Activated CD4-positive, alpha-beta T cell treated with anti-CD3 and anti-CD28 coated beads for 1 hour (primary cell): ENCODE data around the gene ZFP90.
"Not testable (repeated sequence)": the region's sequence is repeated elsewhere in the genome, so short reads cannot be mapped to it uniquely, and the experiment has no call there.

ENCODE experiments used
- DNase-seq: peaks from one replicate; pipeline ENCODE4 v3.0.0-alpha.2; 2020

ZFP90 gene

GRCh38 chr16:68519225-68519745 is 19.8 kb upstream of the ZFP90 start:
- DNase-seq: no peak

DNA sequence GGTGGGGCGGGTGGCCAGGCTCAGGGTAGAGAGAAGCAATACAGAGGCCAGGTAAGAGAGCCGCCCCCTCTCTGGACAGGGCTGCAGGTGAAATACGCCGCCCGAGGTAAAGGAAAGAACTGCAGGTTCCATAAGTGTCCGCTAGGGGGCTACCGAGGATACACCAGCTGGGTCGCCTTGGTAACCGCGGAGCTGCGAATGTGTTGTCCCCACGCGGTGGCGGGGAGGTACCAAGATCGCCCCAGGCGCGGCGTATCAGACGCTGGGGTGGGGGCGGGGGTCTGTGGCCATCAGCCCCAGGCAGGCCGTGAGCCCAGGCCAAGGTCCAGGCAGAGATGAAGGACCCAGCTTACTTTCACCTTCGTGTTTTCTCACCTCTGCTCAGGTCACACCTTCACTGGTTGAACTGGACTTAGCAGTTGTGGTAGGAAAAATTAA is 18.4 kb upstream of the ZFP90 start:
- peak; percentile 76 for DNase-seq

DNA sequence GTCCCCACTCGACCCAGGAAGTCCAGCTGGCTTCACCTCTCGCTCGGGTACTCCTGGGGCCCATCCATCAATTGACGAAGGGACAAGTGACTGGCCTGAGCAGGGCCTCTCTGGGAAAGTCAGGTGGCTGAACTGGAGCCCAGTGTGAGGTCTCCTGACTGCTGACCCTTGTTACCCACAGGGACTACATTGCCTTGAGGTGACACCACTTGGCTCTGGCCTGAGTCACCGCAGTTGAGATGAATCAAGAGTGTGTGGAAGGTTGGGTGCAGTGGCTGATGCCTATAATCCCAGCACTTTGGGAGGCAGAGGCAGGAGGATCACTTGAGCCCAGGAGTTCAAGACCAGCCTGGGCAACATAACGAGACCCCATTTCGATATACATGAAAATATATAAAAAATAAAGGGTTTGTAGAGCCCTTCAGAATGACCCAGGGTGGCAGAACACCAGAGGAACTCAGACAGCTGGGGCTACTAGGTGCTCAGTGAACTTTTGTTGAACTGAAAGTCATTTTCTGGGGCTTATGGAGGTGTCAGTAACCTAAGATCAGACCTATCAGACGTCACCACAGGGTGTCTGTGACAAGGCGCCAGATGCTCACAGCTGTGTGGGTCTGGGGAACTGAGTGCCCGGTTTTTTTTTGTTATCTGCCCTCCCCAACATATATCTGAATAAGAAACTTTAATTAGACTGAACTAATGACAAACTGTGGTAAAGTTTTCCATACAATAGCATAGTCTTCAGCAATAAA is 14.8 kb upstream of the ZFP90 start:
- DNase-seq: no peak

- DNase-seq: no peak
These were observed 12.8 kb upstream of the ZFP90 start for GRCh38 chr16:68526143-68526781.

DNA sequence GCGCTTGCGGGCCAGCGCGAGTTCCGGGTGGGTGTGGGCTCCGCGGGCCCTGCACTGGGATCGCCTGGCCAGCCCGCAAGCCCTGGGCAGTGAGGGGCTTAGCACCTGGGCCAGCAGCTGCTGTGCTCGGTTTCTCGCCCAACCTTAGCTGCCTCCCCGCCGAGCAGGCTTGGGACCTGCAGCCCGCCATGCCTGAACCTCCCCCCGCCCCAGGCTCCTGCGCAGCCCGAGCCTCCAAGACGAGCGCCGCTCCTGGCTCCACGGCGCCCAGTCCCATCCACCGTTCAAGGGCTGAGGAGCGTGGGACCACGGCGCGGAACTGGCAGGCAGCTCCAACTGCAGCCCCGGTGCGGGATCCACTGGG is 12.3 kb upstream of the ZFP90 start:
- DNase-seq: no peak

DNA sequence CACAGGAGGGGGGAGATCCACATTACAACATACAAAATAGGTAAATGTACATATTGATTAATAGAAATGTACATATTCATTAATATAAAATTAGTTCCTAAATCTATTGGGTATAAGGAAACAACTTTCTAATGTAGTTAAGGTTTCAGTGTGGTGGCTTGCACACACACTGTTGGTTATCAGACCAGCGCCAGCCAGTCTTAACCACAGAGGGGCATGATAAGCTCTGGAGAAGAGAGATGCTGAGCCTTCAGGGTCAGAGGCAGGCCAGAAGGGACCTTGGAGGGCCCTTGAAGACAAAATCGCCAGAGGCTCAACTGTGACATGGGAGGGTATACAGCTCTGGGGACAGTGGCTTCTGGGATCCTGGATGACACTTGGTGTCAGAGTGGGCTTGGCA is 10.9 kb upstream of the ZFP90 start:
- DNase-seq: no peak

- peak; percentile 80 for DNase-seq
These were observed 10.3 kb upstream of the ZFP90 start for GRCh38 chr16:68528686-68529379.

DNA sequence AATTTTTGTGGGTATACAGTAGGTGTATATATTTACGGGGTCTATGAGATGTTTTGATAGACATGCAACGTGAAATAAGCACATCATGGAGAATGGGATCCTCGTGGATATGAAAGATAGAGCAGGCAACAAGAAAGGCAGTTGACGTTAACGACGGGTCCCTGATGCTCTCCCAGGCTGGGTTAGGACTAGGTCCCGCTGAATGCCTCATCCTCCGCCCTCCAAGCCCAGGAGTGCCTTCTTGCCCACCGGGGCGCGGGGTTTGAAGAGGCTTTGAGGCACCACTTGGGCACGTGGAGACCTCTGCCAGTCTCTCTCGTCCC is 9.5 kb upstream of the ZFP90 start:
- DNase-seq: no peak

DNA sequence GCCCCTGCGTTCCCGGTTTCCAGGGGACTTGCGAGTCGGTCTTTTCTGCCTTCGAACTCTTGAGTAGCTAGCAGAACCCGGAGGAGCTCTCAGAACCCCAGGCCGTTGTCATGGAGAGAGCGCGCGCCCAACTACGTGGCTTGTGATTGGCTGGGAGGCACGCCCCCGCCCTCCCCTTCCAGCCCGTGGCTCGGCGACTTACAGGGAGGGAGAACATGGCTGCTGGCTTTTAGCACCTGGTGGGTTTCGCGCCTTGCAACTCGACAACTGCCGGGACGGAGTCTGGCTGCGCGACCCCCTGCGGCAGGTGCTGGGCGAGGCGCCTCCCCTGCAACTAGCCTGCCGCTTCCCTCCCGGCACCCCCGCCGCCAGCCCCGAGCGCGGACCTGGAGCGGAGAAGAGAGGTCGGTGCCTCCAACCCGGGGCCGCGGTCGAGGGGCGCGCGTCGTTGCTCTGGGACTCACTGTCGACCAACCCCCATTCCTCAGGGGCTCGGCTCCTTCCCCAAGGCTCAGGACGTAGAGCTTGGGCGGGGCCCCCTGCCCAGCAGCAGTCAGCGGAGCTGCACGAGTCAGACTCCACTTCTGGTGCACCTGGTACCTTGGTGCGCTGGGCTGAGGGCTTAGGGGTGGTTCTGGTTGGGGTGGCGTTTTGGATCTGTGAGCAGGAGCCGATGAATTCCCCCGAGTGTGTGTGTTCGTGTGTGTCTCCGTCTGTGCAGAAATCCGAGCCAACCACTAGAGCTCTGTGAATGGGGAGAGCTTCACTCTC is 9.0 kb upstream of the ZFP90 start:
- DNase-seq: peak; percentile 89

GRCh38 chr16:68533937-68534336 is 5.2 kb upstream of the ZFP90 start:
- DNase-seq: no peak

- no peak for DNase-seq
These were observed 3.8 kb upstream of the ZFP90 start for GRCh38 chr16:68535331-68535730.

DNA sequence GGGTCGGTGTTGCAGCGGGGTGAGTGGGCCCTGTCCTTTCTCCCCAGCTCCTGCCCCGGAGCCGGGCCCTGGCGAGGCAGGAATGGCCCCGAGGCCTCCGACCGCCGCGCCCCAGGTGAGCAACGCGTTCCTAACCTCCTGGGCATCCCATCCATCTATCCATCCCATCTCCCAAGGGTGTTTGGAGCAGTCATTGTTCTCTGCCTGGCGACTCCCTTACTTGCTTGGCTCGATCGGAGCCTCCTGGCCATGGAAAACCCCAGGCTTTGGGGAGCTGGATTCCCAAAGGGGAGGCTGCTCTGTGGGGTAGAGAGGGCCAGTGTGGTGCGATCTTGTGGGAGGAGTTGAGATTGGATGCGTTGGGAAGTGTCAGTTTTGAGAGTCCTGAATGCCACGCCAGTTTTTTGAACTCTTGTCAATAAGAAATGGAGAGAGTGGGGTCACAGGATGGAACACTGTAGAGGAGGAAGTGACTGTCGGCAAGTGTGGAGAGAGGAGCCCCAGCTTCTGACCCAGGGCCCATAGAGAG is 684 bp downstream of the ZFP90 start:
- no peak for DNase-seq

GRCh38 chr16:68548947-68549346 is 9.9 kb downstream of the ZFP90 start:
- no peak for DNase-seq

GRCh38 chr16:68553186-68553585 is 14.1 kb downstream of the ZFP90 start:
- DNase-seq: no peak

DNA sequence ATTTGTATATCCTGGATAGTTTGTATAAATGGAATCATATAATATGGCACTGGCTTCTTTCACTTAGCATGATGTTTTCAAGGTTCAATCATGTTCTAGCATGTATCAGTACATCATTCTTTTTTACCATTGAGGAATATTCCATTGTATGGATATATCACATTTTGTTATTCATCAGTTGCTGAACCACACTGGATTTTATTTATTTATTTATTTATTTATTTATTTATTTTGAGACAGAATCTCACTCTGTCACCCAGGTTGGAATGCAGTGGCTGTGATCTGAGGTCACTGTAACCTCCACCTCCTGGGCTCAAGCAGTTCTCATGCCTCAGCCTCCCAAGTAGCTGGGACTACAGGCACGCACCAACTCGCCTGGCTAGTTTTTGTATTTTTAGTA is 21.2 kb downstream of the ZFP90 start:
- not testable (repeated sequence) for DNase-seq

DNA sequence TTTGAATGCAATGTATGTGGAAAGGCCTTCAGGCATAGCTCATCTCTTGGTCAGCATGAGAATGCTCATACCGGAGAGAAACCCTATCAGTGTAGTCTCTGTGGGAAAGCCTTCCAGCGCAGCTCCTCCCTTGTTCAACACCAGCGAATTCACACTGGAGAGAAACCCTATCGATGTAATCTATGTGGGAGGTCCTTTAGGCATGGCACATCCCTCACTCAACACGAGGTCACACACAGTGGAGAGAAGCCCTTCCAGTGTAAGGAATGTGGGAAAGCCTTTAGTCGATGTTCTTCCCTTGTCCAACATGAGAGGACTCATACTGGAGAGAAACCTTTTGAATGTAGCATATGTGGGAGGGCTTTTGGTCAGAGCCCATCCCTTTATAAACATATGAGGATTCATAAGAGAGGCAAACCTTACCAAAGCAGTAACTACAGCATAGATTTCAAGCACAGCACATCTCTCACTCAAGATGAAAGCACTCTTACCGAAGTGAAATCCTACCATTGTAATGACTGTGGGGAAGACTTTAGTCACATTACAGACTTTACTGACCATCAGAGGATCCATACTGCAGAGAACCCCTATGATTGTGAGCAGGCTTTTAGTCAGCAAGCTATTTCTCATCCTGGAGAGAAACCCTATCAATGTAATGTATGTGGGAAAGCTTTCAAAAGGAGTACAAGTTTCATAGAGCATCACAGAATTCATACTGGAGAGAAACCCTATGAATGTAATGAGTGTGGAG is 24.7 kb downstream of the ZFP90 start:
- no peak for DNase-seq

DNA sequence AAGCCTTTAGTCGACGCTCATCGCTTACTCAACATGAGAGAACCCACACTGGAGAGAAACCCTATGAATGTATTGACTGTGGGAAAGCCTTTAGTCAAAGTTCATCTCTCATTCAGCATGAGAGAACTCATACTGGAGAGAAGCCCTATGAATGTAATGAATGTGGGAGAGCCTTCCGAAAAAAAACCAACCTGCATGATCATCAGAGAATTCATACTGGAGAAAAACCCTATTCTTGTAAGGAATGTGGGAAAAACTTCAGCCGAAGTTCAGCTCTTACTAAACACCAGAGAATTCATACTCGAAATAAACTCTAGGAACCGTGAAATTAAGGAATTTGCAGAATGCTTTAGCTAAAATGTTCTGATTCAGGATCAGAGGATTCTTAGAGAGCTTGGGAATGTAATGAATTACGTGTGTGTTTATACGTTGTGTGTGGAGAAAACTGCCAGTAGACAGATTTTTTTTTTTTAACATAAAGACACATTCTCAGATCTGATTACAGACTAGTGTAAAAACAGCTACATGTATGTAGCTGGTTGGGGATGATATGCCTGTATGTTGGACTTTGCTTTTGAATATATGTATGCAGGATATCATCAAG is 25.4 kb downstream of the ZFP90 start:
- DNase-seq: no peak

DNA sequence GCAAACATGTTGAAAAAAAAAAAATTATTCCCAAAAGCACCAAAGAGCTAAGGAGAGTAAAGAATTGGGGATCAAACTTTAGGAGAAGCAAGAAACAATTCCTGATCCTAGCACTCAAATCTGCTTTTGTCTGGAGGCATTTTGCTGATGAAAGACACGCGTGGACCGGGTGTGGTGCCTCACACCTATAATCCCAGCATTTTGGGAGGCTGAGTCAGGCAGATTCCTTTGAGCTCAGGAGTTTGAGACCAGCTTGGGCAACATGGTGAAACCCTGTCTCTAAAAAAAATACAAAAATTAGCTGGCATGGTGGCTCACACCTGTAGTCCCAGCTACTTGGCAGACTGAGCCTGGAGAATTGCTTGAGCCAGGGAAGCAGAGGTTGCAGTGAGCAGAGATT is 35.4 kb downstream of the ZFP90 start:
- no peak for DNase-seq

GRCh38 chr16:68575082-68575481 is 36.0 kb downstream of the ZFP90 start:
- DNase-seq: no peak

- DNase-seq: no peak
These were observed 38.3 kb downstream of the ZFP90 start for GRCh38 chr16:68577352-68577853.

GRCh38 chr16:68590201-68590994 is 51.3 kb downstream of the ZFP90 start:
- DNase-seq: peak; percentile 43
